HepG2 (cell line): ENCODE data around the gene CCDC88B. TPM values are rescaled to one million over a fixed set of nuclear protein-coding genes. Genes with fewer than 3 reads are reported as not detected.

Source experiments
- AKNA ChIP-seq: sonication (generic); formaldehyde crosslinking; IDR thresholded peaks from 2 replicates; pipeline ENCODE4 v1.4.0; 2020; ENCODE audit warnings: missing genetic modification reagents, borderline replicate concordance
- DMTF1 ChIP-seq: sonication (generic); formaldehyde crosslinking; IDR thresholded peaks from 2 replicates; pipeline ENCODE4 v1.4.0; 2020; ENCODE audit warnings: mild to moderate bottlenecking, missing genetic modification reagents
- FOXC1 ChIP-seq: sonication (generic); formaldehyde crosslinking; IDR thresholded peaks from 2 replicates; pipeline ENCODE4 v1.8.0; 2022; ENCODE audit warnings: mild to moderate bottlenecking, missing genetic modification reagents, borderline replicate concordance
- HMGXB3 ChIP-seq: sonication (generic); formaldehyde crosslinking; IDR thresholded peaks from 2 replicates; pipeline ENCODE4 v1.4.0; 2020; ENCODE audit warnings: missing genetic modification reagents, borderline replicate concordance
- KLF12 ChIP-seq: sonication (generic); formaldehyde crosslinking; IDR thresholded peaks from 2 replicates; pipeline ENCODE4 v1.4.0; 2020; ENCODE audit warnings: missing genetic modification reagents, borderline replicate concordance
- NR2C2 ChIP-seq: sonication (generic); formaldehyde crosslinking; IDR thresholded peaks from 2 replicates; pipeline ENCODE4 v1.4.0; 2020; ENCODE audit warnings: missing genetic modification reagents, mild to moderate bottlenecking, moderate library complexity, borderline replicate concordance
- ZBTB49 ChIP-seq: sonication (generic); formaldehyde crosslinking; IDR thresholded peaks from 2 replicates; pipeline ENCODE4 v1.4.0; 2020; ENCODE audit warnings: missing genetic modification reagents, borderline replicate concordance
- ZNF207 ChIP-seq: fragments of 450-650 bp; IDR thresholded peaks from 2 replicates; pipeline ENCODE4 v1.6.1; 2016; ENCODE audit warnings: antibody characterized with exemption, borderline replicate concordance
- ZNF24 ChIP-seq: fragments of 450-650 bp; IDR thresholded peaks from 2 replicates; pipeline ENCODE4 v1.6.1; 2017; ENCODE audit warnings: antibody characterized with exemption, mild to moderate bottlenecking
- ZNF274 ChIP-seq: sonication (generic); formaldehyde crosslinking; IDR thresholded peaks from 2 replicates; pipeline ENCODE4 v1.5.1; 2020; ENCODE audit warnings: mild to moderate bottlenecking, missing genetic modification reagents
- ZNF30 ChIP-seq: sonication (generic); formaldehyde crosslinking; IDR thresholded peaks from 2 replicates; pipeline ENCODE4 v1.5.0; 2020; ENCODE audit warnings: mild to moderate bottlenecking, missing genetic modification reagents
- ZNF577 ChIP-seq: sonication (generic); formaldehyde crosslinking; IDR thresholded peaks from 2 replicates; pipeline ENCODE4 v1.4.0; 2020; ENCODE audit warnings: mild to moderate bottlenecking, low read depth, missing genetic modification reagents, borderline replicate concordance
- ZNF652 ChIP-seq: IDR thresholded peaks from 2 replicates; pipeline ENCODE4 v1.6.1; 2016; ENCODE audit warnings: low read depth, borderline replicate concordance
- polyA plus RNA-seq, 8 experiments: library from polyadenylated mRNA; depleted of rRNA in 3 of 8; stranded (reverse) in 7 of 8; unstranded in 1 of 8; fragments of >200 nt; fragmentation: Illumina TruSeq in 4 of 8; extraction: Trizol in 4 of 8; gene quantifications; 2 replicates each; pipeline versions ENCODE4 v1.2.1 to v1.2.3, GENCODE V29; 2011 to 2016; ENCODE audit warnings: low read depth in 4 of 8, missing spikeins in 1 of 8, mixed read lengths in 1 of 8; ENCODE audit not compliant: insufficient read depth in 1 of 8
- total RNA-seq, 5 experiments: library from RNA; depleted of rRNA; stranded (reverse); fragments of >200 nt; fragmentation: Illumina TruSeq; extraction: Trizol; gene quantifications; 2 replicates each; pipeline ENCODE4 v1.2.3, GENCODE V29; 2016; ENCODE audit warnings: low read depth in 1 of 5

Gene CCDC88B
- total and polyA plus RNA-seq, 2 of the 13 experiments (the other 11 are each of a cell fraction or from before 2014, with no cell fraction given): 3.6 to 4.8 TPM

- TF ChIP-seq DMTF1: no peak
- TF ChIP-seq ZNF207: no peak
- TF ChIP-seq ZNF24: no peak
- TF ChIP-seq ZBTB49 (CRISPR knock-in tag): no peak
- no peak for TF ChIP-seq NR2C2
- peak; percentile 26; the same call in 1 of the 2 replicates for TF ChIP-seq FOXC1 (CRISPR knock-in tag)
- no peak for TF ChIP-seq ZNF652 (CRISPR knock-in tag)
- TF ChIP-seq AKNA (CRISPR knock-in tag): no peak
- TF ChIP-seq KLF12 (CRISPR knock-in tag): peak; percentile 20; the same call in 1 of the 2 replicates
- no peak for TF ChIP-seq HMGXB3 (CRISPR knock-in tag)
- no peak; the same call in 1 of the 2 replicates for TF ChIP-seq ZNF274 (CRISPR knock-in tag)
- no peak for TF ChIP-seq ZNF30 (CRISPR knock-in tag)
- TF ChIP-seq ZNF577 (CRISPR knock-in tag): no peak
Observed at GRCh38 chr11:64358907-64359711, 19.1 kb downstream of the CCDC88B start, which contains the start of gene RPS6KA4 (continued).
